OCI-LY3 (cell line): Measurements from ENCODE around the gene CLRN3.

Experiments
- H2AFZ ChIP-seq: fragments of 200-600, 300-600 bp; shearing (Covaris generic); 2 replicates; pipeline ENCODE4 v1.6.0; 2014; ENCODE audit warnings: antibody characterized with exemption, low read depth, low read length
- H3K27ac ChIP-seq: fragments of 200-600, 300-600 bp; sonication (generic); 2 replicates; pipeline ENCODE4 v1.5.1; 2014; ENCODE audit warnings: mild to moderate bottlenecking, low read length, moderate library complexity, mixed read lengths
- H3K27me3 ChIP-seq: fragments of 200-600, 300-600 bp; sonication (generic); 2 replicates; pipeline ENCODE4 v1.6.1; 2014; ENCODE audit warnings: low read depth, low read length, mixed read lengths
- H3K36me3 ChIP-seq: fragments of 200-600, 300-600 bp; sonication (generic); replicated peaks from 2 replicates; pipeline ENCODE3; 2014; ENCODE audit warnings: low read depth, low read length, mixed read lengths
- H3K4me1 ChIP-seq: fragments of 300-600, 200-600 bp; sonication (generic); 2 replicates; pipeline ENCODE4 v1.6.1; 2014; ENCODE audit warnings: low read length, mixed read lengths
- H3K4me2 ChIP-seq: fragments of 200-600, 300-600 bp; sonication (generic); 2 replicates; pipeline ENCODE4 v1.6.1; 2014; ENCODE audit warnings: low read length, mixed read lengths
- H3K4me3 ChIP-seq: fragments of 300-600, 200-600 bp; sonication (generic); 2 replicates; pipeline ENCODE4 v1.5.1; 2014; ENCODE audit warnings: antibody characterized with exemption, mild to moderate bottlenecking, low read length, moderate library complexity
- H3K79me2 ChIP-seq: fragments of 300-600, 200-600 bp; shearing (Covaris generic); 2 replicates; pipeline ENCODE4 v1.6.1; 2014; ENCODE audit warnings: mild to moderate bottlenecking, low read length, mixed read lengths
- H3K9ac ChIP-seq: fragments of 300-600, 200-600 bp; shearing (Covaris generic); 2 replicates; pipeline ENCODE4 v1.6.0; 2014; ENCODE audit warnings: mild to moderate bottlenecking, low read length, moderate library complexity
- H3K9me3 ChIP-seq: fragments of 200-600, 300-600 bp; shearing (Covaris generic); 2 replicates; pipeline ENCODE4 v1.6.1; 2014; ENCODE audit warnings: low read length, mixed read lengths; ENCODE audit not compliant: insufficient read depth
- H4K20me1 ChIP-seq: fragments of 200-600, 300-600 bp; sonication (generic); 2 replicates; pipeline ENCODE4 v1.6.1; 2016; ENCODE audit warnings: low read length, mixed read lengths; ENCODE audit not compliant: insufficient read depth
- CTCF ChIP-seq: fragments of 200-600, 300-600 bp; sonication (generic); IDR thresholded peaks from 2 replicates; pipeline ENCODE4 v1.5.1; 2014; ENCODE audit warnings: antibody characterized with exemption, low read length, low read depth
- EZH2phosphoT487 ChIP-seq: fragments of 200-600 bp; shearing (Covaris generic); IDR thresholded peaks from 2 replicates; pipeline ENCODE4 v1.6.1; 2018; ENCODE audit warnings: antibody characterized with exemption, mixed run types, low read depth

Gene CLRN3

GRCh38 chr10:127916826-127917225 is 24.1 kb upstream of the CLRN3 start:
- H3K9ac ChIP-seq = no peak overlapping the region
- no peak overlapping the region for H2AFZ ChIP-seq
- no peak overlapping the region for H3K4me2 ChIP-seq
- H4K20me1 ChIP-seq = no peaks in the 10 kb centered on the region
- H3K79me2 ChIP-seq = no peaks in the 10 kb centered on the region
- no peaks in the 10 kb centered on the region for H3K27me3 ChIP-seq
- H3K27ac ChIP-seq = no peak overlapping the region
- no peak overlapping the region for H3K4me3 ChIP-seq
- no peak for TF ChIP-seq EZH2phosphoT487
- TF ChIP-seq CTCF = no peak
- H3K4me1 ChIP-seq = no peaks in the 10 kb centered on the region
- no peaks in the 10 kb centered on the region for H3K9me3 ChIP-seq
- no peaks in the 10 kb centered on the region for H3K36me3 ChIP-seq

GRCh38 chr10:127915324-127915723 is 22.6 kb upstream of the CLRN3 start:
- H3K27me3 ChIP-seq = no peaks in the 10 kb centered on the region
- no peaks in the 10 kb centered on the region for H3K4me1 ChIP-seq
- no peak overlapping the region for H3K4me2 ChIP-seq
- TF ChIP-seq EZH2phosphoT487 (no peak), CTCF (no peak)
- no peaks in the 10 kb centered on the region for H3K36me3 ChIP-seq
- H4K20me1 ChIP-seq = no peaks in the 10 kb centered on the region
- no peaks in the 10 kb centered on the region for H3K9me3 ChIP-seq
- H2AFZ ChIP-seq = no peak overlapping the region
- no peaks in the 10 kb centered on the region for H3K79me2 ChIP-seq
- no peak overlapping the region for H3K9ac ChIP-seq
- H3K27ac ChIP-seq = no peak overlapping the region
- H3K4me3 ChIP-seq = no peak overlapping the region

- no peaks in the 10 kb centered on the region for H3K4me1 ChIP-seq
- H3K79me2 ChIP-seq = no peaks in the 10 kb centered on the region
- no peaks in the 10 kb centered on the region for H3K27me3 ChIP-seq
- H3K36me3 ChIP-seq = no peaks in the 10 kb centered on the region
- H3K27ac ChIP-seq = no peak overlapping the region
- TF ChIP-seq EZH2phosphoT487 = no peak
- TF ChIP-seq CTCF = no peak
- no peaks in the 10 kb centered on the region for H3K9me3 ChIP-seq
- H4K20me1 ChIP-seq = no peaks in the 10 kb centered on the region
- no peak overlapping the region for H3K9ac ChIP-seq
- H3K4me3 ChIP-seq = no peak overlapping the region
- no peak overlapping the region for H2AFZ ChIP-seq
- H3K4me2 ChIP-seq = no peak overlapping the region
Observed at GRCh38 chr10:127913368-127913759, 20.6 kb upstream of the CLRN3 start.

- Histone ChIP-seq H3K36me3 (no peaks in the 10 kb centered on the region), H2AFZ (no peak overlapping the region), H3K79me2 (no peaks in the 10 kb centered on the region), H3K27me3 (no peaks in the 10 kb centered on the region), H3K4me2 (no peak overlapping the region), H3K4me1 (no peaks in the 10 kb centered on the region), H3K4me3 (no peak overlapping the region), H3K9ac (no peak overlapping the region), H4K20me1 (no peaks in the 10 kb centered on the region), H3K9me3 (no peaks in the 10 kb centered on the region), H3K27ac (no peak overlapping the region)
- no peak for TF ChIP-seq CTCF
- no peak for TF ChIP-seq EZH2phosphoT487
Observed at GRCh38 chr10:127912607-127913367, 20.0 kb upstream of the CLRN3 start.
